Testis (tissue), 2 donors: ENCODE measurements around the gene PARPBP.

Experiments
- POLR2A ChIP-seq: fragments of 450-650 bp; IDR thresholded peaks from one replicate; pipeline ENCODE4 v1.6.1; 2017; ENCODE audit warnings: antibody characterized with exemption, mild to moderate bottlenecking, moderate library complexity
- TF ChIP-seq, protein P1 (sequence below), 3 experiments: fragments of 450-650 bp in 2 of 3; fragments of 200-600 bp in 1 of 3; sonication (generic) in 1 of 3; IDR thresholded peaks; one replicate each; pipeline ENCODE4 v1.5.1; 2016 to 2019; ENCODE audit warnings: antibody characterized with exemption in 3 of 3, mild to moderate bottlenecking in 2 of 3, moderate library complexity in 1 of 3

DNA sequence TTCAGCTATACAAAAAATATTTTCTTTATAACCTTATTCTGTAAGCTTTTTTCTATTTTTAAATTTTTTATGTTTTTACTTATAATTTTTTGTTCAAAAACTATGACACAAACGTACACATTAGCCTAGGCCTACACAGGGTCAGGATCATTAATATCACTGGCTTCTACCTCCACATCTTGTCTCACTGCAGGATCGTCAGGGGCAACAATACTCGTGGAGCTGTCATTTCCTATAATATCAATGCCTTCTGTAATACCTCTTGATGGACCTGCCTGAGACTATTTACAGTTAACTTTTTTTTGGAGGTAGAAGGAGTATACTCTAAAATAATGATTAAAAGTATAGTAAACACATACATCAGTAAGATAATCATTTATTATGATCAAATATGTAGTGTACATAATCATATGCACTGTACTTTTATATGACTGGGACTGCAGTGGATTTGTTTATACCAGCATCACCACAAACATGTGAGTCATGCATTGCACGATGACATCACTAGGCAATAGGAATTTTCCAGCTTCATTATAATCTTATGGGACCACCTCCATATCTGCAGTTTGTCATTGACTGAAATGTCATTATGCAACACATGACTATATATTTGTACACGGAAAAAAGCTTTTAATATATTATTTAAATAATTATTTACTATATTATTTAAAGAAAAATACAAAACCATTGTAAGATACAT, 96.2 kb downstream of the PARPBP start:
- TF ChIP-seq, protein P1, sequence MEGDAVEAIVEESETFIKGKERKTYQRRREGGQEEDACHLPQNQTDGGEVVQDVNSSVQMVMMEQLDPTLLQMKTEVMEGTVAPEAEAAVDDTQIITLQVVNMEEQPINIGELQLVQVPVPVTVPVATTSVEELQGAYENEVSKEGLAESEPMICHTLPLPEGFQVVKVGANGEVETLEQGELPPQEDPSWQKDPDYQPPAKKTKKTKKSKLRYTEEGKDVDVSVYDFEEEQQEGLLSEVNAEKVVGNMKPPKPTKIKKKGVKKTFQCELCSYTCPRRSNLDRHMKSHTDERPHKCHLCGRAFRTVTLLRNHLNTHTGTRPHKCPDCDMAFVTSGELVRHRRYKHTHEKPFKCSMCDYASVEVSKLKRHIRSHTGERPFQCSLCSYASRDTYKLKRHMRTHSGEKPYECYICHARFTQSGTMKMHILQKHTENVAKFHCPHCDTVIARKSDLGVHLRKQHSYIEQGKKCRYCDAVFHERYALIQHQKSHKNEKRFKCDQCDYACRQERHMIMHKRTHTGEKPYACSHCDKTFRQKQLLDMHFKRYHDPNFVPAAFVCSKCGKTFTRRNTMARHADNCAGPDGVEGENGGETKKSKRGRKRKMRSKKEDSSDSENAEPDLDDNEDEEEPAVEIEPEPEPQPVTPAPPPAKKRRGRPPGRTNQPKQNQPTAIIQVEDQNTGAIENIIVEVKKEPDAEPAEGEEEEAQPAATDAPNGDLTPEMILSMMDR (IDR thresholded peaks at IDR 0.05) = no peak
- TF ChIP-seq POLR2A = no peak
